ENCODE measurements around the gene FGFRL1.

The FGFRL1 gene

DNA sequence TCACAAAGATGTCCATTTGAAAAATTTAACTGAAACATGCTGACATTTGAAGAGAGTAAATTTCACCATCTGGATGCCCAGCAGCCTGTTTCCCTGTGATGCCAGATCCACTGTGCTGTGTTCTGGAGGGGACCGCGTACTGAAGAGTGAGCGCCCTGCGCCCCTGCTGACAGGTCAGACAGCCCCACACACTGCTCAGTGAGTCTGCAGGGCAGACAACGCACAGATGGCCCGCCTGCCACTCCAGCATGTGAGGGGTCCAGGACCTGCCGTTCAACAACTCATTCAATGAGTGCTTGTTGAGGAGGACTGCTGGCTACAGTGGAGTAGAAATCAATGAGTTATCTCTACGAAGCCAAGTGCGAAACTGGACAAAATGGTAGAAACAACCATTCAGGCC, 49.2 kb downstream of the FGFRL1 start:
- no peak overlapping the region for H3K4me3 ChIP-seq (ENCODE audit: low read depth in 1 of 2, low read length in 2 of 2)
- H3K79me2 ChIP-seq (ENCODE audit: insufficient read depth, low read length): no peaks in the 10 kb centered on the region
- no peak overlapping the region for H2AFZ ChIP-seq (ENCODE audit: low read depth, low read length)
- no peak overlapping the region for H3K4me2 ChIP-seq (ENCODE audit: insufficient read depth, low read length)
- H3K27me3 ChIP-seq (ENCODE audit: insufficient read depth, low read length, poor library complexity): peaks cover 7% of the 10 kb centered on the region
- H3K27ac ChIP-seq (ENCODE audit: low read length): no peak overlapping the region
- no peak for DNase-seq
- H3K9ac ChIP-seq (ENCODE audit: low read depth, low read length): no peak overlapping the region
- H3K36me3 ChIP-seq (ENCODE audit: insufficient read depth, low read length): no peaks in the 10 kb centered on the region
- H3K9me3 ChIP-seq (ENCODE audit: insufficient read depth, low read length, severe bottlenecking): no peaks in the 10 kb centered on the region
- H3K4me1 ChIP-seq (ENCODE audit: insufficient read depth, low read length): peaks cover 6% of the 10 kb centered on the region
- H4K20me1 ChIP-seq (ENCODE audit: insufficient read depth, low read length): no peaks in the 10 kb centered on the region
- ATAC-seq (ENCODE audit: insufficient read depth, low read depth): no peak
- TF ChIP-seq EZH2 (IDR thresholded peaks at IDR 0.05; ENCODE audit: borderline replicate concordance, low read depth, low read length, severe bottlenecking): no peak
- TF ChIP-seq, protein P1, sequence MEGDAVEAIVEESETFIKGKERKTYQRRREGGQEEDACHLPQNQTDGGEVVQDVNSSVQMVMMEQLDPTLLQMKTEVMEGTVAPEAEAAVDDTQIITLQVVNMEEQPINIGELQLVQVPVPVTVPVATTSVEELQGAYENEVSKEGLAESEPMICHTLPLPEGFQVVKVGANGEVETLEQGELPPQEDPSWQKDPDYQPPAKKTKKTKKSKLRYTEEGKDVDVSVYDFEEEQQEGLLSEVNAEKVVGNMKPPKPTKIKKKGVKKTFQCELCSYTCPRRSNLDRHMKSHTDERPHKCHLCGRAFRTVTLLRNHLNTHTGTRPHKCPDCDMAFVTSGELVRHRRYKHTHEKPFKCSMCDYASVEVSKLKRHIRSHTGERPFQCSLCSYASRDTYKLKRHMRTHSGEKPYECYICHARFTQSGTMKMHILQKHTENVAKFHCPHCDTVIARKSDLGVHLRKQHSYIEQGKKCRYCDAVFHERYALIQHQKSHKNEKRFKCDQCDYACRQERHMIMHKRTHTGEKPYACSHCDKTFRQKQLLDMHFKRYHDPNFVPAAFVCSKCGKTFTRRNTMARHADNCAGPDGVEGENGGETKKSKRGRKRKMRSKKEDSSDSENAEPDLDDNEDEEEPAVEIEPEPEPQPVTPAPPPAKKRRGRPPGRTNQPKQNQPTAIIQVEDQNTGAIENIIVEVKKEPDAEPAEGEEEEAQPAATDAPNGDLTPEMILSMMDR (IDR thresholded peaks at IDR 0.05; ENCODE audit: borderline replicate concordance, extremely low read depth, low read length, poor library complexity, severe bottlenecking): no peak

GRCh38 chr4:1061056-1061700, 49.8 kb downstream of the FGFRL1 start:
- Histone ChIP-seq H3K36me3 (ENCODE audit: insufficient read depth, low read length) (no peaks in the 10 kb centered on the region), H4K20me1 (ENCODE audit: insufficient read depth, low read length) (no peaks in the 10 kb centered on the region), H3K27ac (ENCODE audit: low read length) (no peak overlapping the region), H3K4me3 (ENCODE audit: low read depth in 1 of 2, low read length in 2 of 2) (no peak overlapping the region), H3K4me1 (ENCODE audit: insufficient read depth, low read length) (peaks cover under 1% of the 10 kb centered on the region; the same call in 1 of the 2 replicates), H2AFZ (ENCODE audit: low read depth, low read length) (no peak overlapping the region), H3K27me3 (ENCODE audit: insufficient read depth, low read length, poor library complexity) (peaks cover 2% of the 10 kb centered on the region), H3K4me2 (ENCODE audit: insufficient read depth, low read length) (no peak overlapping the region), H3K79me2 (ENCODE audit: insufficient read depth, low read length) (no peaks in the 10 kb centered on the region), H3K9ac (ENCODE audit: low read depth, low read length) (no peak overlapping the region), H3K9me3 (ENCODE audit: insufficient read depth, low read length, severe bottlenecking) (no peaks in the 10 kb centered on the region)
- TF ChIP-seq EZH2 (IDR thresholded peaks at IDR 0.05; ENCODE audit: borderline replicate concordance, low read depth, low read length, severe bottlenecking): no peak
- TF ChIP-seq, protein P1 (IDR thresholded peaks at IDR 0.05; ENCODE audit: borderline replicate concordance, extremely low read depth, low read length, poor library complexity, severe bottlenecking): no peak
- DNase-seq (no peak), ATAC-seq (ENCODE audit: insufficient read depth, low read depth) (no peak)

GRCh38 chr4:1061760-1062159, 50.3 kb downstream of the FGFRL1 start:
- Histone ChIP-seq H3K4me2 (ENCODE audit: insufficient read depth, low read length) (no peak overlapping the region), H3K4me1 (ENCODE audit: insufficient read depth, low read length) (no peaks in the 10 kb centered on the region), H3K79me2 (ENCODE audit: insufficient read depth, low read length) (no peaks in the 10 kb centered on the region), H2AFZ (ENCODE audit: low read depth, low read length) (no peak overlapping the region), H3K27ac (ENCODE audit: low read length) (no peak overlapping the region), H3K9ac (ENCODE audit: low read depth, low read length) (no peak overlapping the region), H3K36me3 (ENCODE audit: insufficient read depth, low read length) (no peaks in the 10 kb centered on the region), H3K9me3 (ENCODE audit: insufficient read depth, low read length, severe bottlenecking) (no peaks in the 10 kb centered on the region), H4K20me1 (ENCODE audit: insufficient read depth, low read length) (no peaks in the 10 kb centered on the region), H3K4me3 (ENCODE audit: low read depth in 1 of 2, low read length in 2 of 2) (no peak overlapping the region), H3K27me3 (ENCODE audit: insufficient read depth, low read length, poor library complexity) (no peaks in the 10 kb centered on the region)
- ATAC-seq (ENCODE audit: insufficient read depth, low read depth) (no peak), DNase-seq (no peak)
- TF ChIP-seq, protein P1 (IDR thresholded peaks at IDR 0.05; ENCODE audit: borderline replicate concordance, extremely low read depth, low read length, poor library complexity, severe bottlenecking): no peak
- no peak for TF ChIP-seq EZH2 (IDR thresholded peaks at IDR 0.05; ENCODE audit: borderline replicate concordance, low read depth, low read length, severe bottlenecking)

Data from DND-41 (cell line).